GM12878 (cell line): ENCODE data around the gene ATP10A. TPM values are rescaled to one million over a fixed set of nuclear protein-coding genes. Genes with fewer than 3 reads are reported as not detected.

Source experiments
- ATAC-seq: fragments of 200-7000 bp; cut with Tn5 transposase; 3 replicates; pipeline ENCODE4 v1.9.1; 2020; ENCODE audit warnings: mild to moderate bottlenecking, moderate library complexity
- BruUV-seq: library from RNA; stranded (reverse); fragments of 400-500 nt; replicated peaks from 2 replicates; lab custom pipeline; 2021; lab: Mats Ljungman, UMichigan
- CTCF ChIA-PET: fragments of 300-600 bp; sonication (Branson Sonifier 250); formaldehyde crosslinking; extraction: SDS; loops from one replicate; lab custom pipeline; 2021; ENCODE audit warnings: inconsistent platforms; lab: Yijun Ruan, JAX
- POLR2A ChIA-PET: fragments of 350-600 bp; formaldehyde crosslinking; extraction: SDS; loops from one replicate; lab custom pipeline; 2021; ENCODE audit warnings: inconsistent platforms; lab: Charles Lee
- RAD21 ChIA-PET: fragments of 300-600 bp; sonication (Branson Sonifier 250); formaldehyde crosslinking; loops from one replicate; lab custom pipeline; 2023; ENCODE audit warnings: antibody characterized with exemption; ENCODE audit not compliant: unreplicated experiment; lab: Charles Lee
- SMC1A ChIA-PET: fragments of 300-600 bp; sonication (Branson Sonifier 250); formaldehyde crosslinking; loops from one replicate; lab custom pipeline; 2023; ENCODE audit not compliant: unreplicated experiment, uncharacterized antibody; lab: Charles Lee
- DNase-seq: peaks from one replicate; pipeline ENCODE4 v3.0.0-alpha.2; 2011; ENCODE audit warnings: low read depth, low spot score
- FAIRE-seq: peaks from 3 replicates; lab custom pipeline; 2011; peaks lifted over from hg19 to GRCh38; lab: Jason Lieb, UNC
- H2AFZ ChIP-seq: 2 replicates; pipeline ENCODE4 v1.6.0; 2011; ENCODE audit warnings: low read depth, low read length, control low read depth; ENCODE audit not compliant: control insufficient read depth
- H3K27ac ChIP-seq: 2 replicates; pipeline ENCODE4 v1.5.1; 2011; ENCODE audit warnings: control low read depth; ENCODE audit not compliant: control insufficient read depth, insufficient read depth
- H3K27me3 ChIP-seq, 2 experiments: replicated peaks in 1 of 2; 2 replicates each; pipeline versions ENCODE4 v1.6.0 to v1.6.1; 2011; ENCODE audit warnings: low read length in 1 of 2; ENCODE audit not compliant: control insufficient read depth in 2 of 2, insufficient read depth in 2 of 2
- H3K36me3 ChIP-seq, 2 experiments: 2 replicates each; pipeline ENCODE4 v1.5.1; 2011; ENCODE audit warnings: low read length in 1 of 2; ENCODE audit not compliant: control insufficient read depth in 2 of 2, insufficient read depth in 2 of 2
- H3K4me1 ChIP-seq: 2 replicates; pipeline ENCODE4 v1.6.1; 2011; ENCODE audit warnings: mild to moderate bottlenecking, low read length, moderate library complexity, mixed read lengths; ENCODE audit not compliant: control insufficient read depth, insufficient read depth
- H3K4me2 ChIP-seq: 2 replicates; pipeline ENCODE4 v1.6.0; 2011; ENCODE audit warnings: control low read depth; ENCODE audit not compliant: control insufficient read depth, insufficient read depth
- H3K4me3 ChIP-seq: fragments of 200-600 bp; sonication (generic); 2 replicates; pipeline ENCODE4 v1.5.1; 2016
- H3K79me2 ChIP-seq: 2 replicates; pipeline ENCODE4 v1.6.0; 2011; ENCODE audit warnings: low read length; ENCODE audit not compliant: control insufficient read depth, insufficient read depth
- H3K9ac ChIP-seq: 2 replicates; pipeline ENCODE4 v1.8.0; 2011; ENCODE audit warnings: low read length, control low read depth, mixed read lengths; ENCODE audit not compliant: control insufficient read depth, insufficient read depth
- H3K9me3 ChIP-seq: replicated peaks from 3 replicates; pipeline ENCODE4 v1.5.1; 2011; ENCODE audit warnings: mild to moderate bottlenecking, low read length; ENCODE audit not compliant: control insufficient read depth, insufficient read depth
- H4K20me1 ChIP-seq: 2 replicates; pipeline ENCODE4 v1.6.0; 2011; ENCODE audit not compliant: control insufficient read depth, insufficient read depth
- GABPA ChIP-seq: IDR thresholded peaks from 2 replicates; pipeline ENCODE4 v1.6.1; 2014; ENCODE audit warnings: antibody characterized with exemption, low read depth, mild to moderate bottlenecking, inconsistent platforms
- HCFC1 ChIP-seq: fragments of 150-350 bp; IDR thresholded peaks from 2 replicates; pipeline ENCODE4 v1.6.1; 2014; ENCODE audit warnings: low read length
- HDAC6 ChIP-seq: fragments of 200-600 bp; sonication (generic); IDR thresholded peaks from one replicate; pipeline ENCODE4 v1.8.0; 2017; ENCODE audit warnings: antibody characterized with exemption; ENCODE audit not compliant: unreplicated experiment
- MTA3 ChIP-seq: IDR thresholded peaks from 2 replicates; pipeline ENCODE4 v1.6.1; 2012; ENCODE audit warnings: low read length, inconsistent platforms, borderline replicate concordance
- NFIC ChIP-seq: IDR thresholded peaks from 2 replicates; pipeline ENCODE4 v1.6.1; 2012; ENCODE audit warnings: low read depth, mild to moderate bottlenecking, inconsistent platforms, low read length, moderate library complexity
- NRF1 ChIP-seq: conservative IDR thresholded peaks from 2 replicates; pipeline ENCODE4 v1.6.1; 2011; ENCODE audit warnings: mild to moderate bottlenecking, low read depth, low read length, improper control_type of control experiment
- PKNOX1 ChIP-seq: fragments of 450-650 bp; IDR thresholded peaks from 2 replicates; pipeline ENCODE4 v1.6.1; 2016; ENCODE audit warnings: mild to moderate bottlenecking
- POLR2AphosphoS2 ChIP-seq: IDR thresholded peaks from 2 replicates; pipeline ENCODE4 v1.6.1; 2011; ENCODE audit warnings: low read depth, mild to moderate bottlenecking, low read length, improper control_type of control experiment, moderate library complexity
- RB1 ChIP-seq: fragments of 450-650 bp; formaldehyde crosslinking; IDR thresholded peaks from 2 replicates; pipeline ENCODE4 v1.6.1; 2017; ENCODE audit warnings: mild to moderate bottlenecking, borderline replicate concordance
- TBL1XR1 ChIP-seq: IDR thresholded peaks from 2 replicates; pipeline ENCODE4 v1.6.1; 2012; ENCODE audit warnings: low read depth, low read length, improper control_type of control experiment
- TCF3 ChIP-seq: IDR thresholded peaks from 2 replicates; pipeline ENCODE4 v1.6.1; 2012; ENCODE audit warnings: low read depth, mild to moderate bottlenecking, low read length, borderline replicate concordance; ENCODE audit not compliant: insufficient read depth
- ZBTB11 ChIP-seq: fragments of 450-650 bp; formaldehyde crosslinking; IDR thresholded peaks from 2 replicates; pipeline ENCODE4 v1.5.0; 2022; ENCODE audit warnings: mild to moderate bottlenecking, missing genetic modification characterization
- ZNF207 ChIP-seq: fragments of 450-650 bp; IDR thresholded peaks from 2 replicates; pipeline ENCODE4 v1.6.1; 2014; ENCODE audit warnings: antibody characterized with exemption, mild to moderate bottlenecking, borderline replicate concordance
- WGBS: methylation state at CpG from one replicate; pipeline ENCODE4 v1.1.6; 2016; ENCODE audit warnings: low lambda C conversion rate; ENCODE audit not compliant: insufficient replicate concordance, insufficient coverage; ENCODE audit errors: missing lambda C conversion rate; 5-methylcytosine and 5-hydroxymethylcytosine counted together
- in situ Hi-C: fragments of 300-500 bp; cut with MboI; formaldehyde crosslinking; loops from 9 replicates; pipeline ENCODE4 v1.14.3; 2018; ENCODE audit warnings: mixed read lengths
- intact Hi-C: fragments of 100-400 bp; cut with micrococcal nuclease; formaldehyde crosslinking; loops from one replicate; pipeline ENCODE4 v1.14.2; 2022; ENCODE audit not compliant: unreplicated experiment
- polyA plus RNA-seq, 11 experiments: library from polyadenylated mRNA; depleted of rRNA in 4 of 11; unstranded in 6 of 11; stranded (reverse) in 5 of 11; fragments of >200 nt; fragmentation: Nextera tagmentation in 4 of 11; fragmentation: Illumina TruSeq in 1 of 11; extraction: Ambion mirVana in 4 of 11; extraction: Trizol in 1 of 11; gene quantifications; 1 replicate in 1 of 11; 2 replicates in 10 of 11; pipeline versions ENCODE4 v1.2.1 to v1.2.3, GENCODE V29; 2011 to 2016; ENCODE audit warnings: inconsistent platforms in 2 of 11, missing spikeins in 2 of 11, low read depth in 1 of 11
- total RNA-seq, 4 experiments: library from RNA; depleted of rRNA in 3 of 4; stranded (reverse); fragments of >200 nt in 3 of 4; fragmentation: Illumina TruSeq in 1 of 4; extraction: Trizol in 1 of 4; gene quantifications; 2 replicates each; pipeline versions ENCODE4 v1.2.1 to v1.2.3, GENCODE V29; 2013 to 2021
- TF ChIP-seq, protein P1 (sequence below): IDR thresholded peaks from 2 replicates; pipeline ENCODE4 v1.6.1; 2011; ENCODE audit warnings: mild to moderate bottlenecking, low read depth, low read length, moderate library complexity; ENCODE audit not compliant: insufficient replicate concordance

ATP10A gene
- total and polyA plus RNA-seq, 10 of the 15 experiments (the other 5 are each of a cell fraction or from before 2014, with no cell fraction given): 0.04 to 1.5 (median 0.31) TPM; not detected in 2

GRCh38 chr15:25899870-25900269 is 36.7 kb upstream of the ATP10A start:
- Histone ChIP-seq H3K27me3 (no peaks in the 10 kb centered on the region), H3K4me1 (no peaks in the 10 kb centered on the region), H3K4me2 (no peak overlapping the region), H3K9ac (no peak overlapping the region), H3K79me2 (no peaks in the 10 kb centered on the region), H3K36me3 (no peaks in the 10 kb centered on the region), H3K4me3 (no peak overlapping the region), H3K27ac (no peak overlapping the region), H2AFZ (no peak overlapping the region), H3K9me3 (no peaks in the 10 kb centered on the region; the same call in 2 of the 3 replicates), H4K20me1 (no peaks in the 10 kb centered on the region)
- intact Hi-C loops (no loop called here), in situ Hi-C loops (no loop called here)
- ChIA-PET CTCF (no interaction called here), SMC1A (no interaction called here), POLR2A (interaction anchor here (0.7 kb wide), 1 partner anchor 412 kb away, joined by 3 read pairs; no protein-coding TSS in a partner anchor), RAD21 (no interaction called here)
- ATAC-seq (no peak), FAIRE-seq (no peak), DNase-seq (no peak)
- 57% methylated on average over 1 of the region's 1 CpG for WGBS
- BruUV-seq: no TSS peak
- TF ChIP-seq NRF1 (no peak), MTA3 (no peak), PKNOX1 (no peak), RB1 (no peak)
- TF ChIP-seq, protein P1, sequence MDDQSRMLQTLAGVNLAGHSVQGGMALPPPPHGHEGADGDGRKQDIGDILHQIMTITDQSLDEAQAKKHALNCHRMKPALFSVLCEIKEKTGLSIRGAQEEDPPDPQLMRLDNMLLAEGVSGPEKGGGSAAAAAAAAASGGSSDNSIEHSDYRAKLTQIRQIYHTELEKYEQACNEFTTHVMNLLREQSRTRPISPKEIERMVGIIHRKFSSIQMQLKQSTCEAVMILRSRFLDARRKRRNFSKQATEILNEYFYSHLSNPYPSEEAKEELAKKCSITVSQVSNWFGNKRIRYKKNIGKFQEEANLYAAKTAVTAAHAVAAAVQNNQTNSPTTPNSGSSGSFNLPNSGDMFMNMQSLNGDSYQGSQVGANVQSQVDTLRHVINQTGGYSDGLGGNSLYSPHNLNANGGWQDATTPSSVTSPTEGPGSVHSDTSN: no peak

GRCh38 chr15:25897658-25898057 is 34.5 kb upstream of the ATP10A start:
- Histone ChIP-seq H4K20me1 (no peaks in the 10 kb centered on the region), H3K4me1 (no peaks in the 10 kb centered on the region), H3K9me3 (no peaks in the 10 kb centered on the region; the same call in 2 of the 3 replicates), H3K79me2 (no peaks in the 10 kb centered on the region), H3K27ac (no peak overlapping the region), H2AFZ (no peak overlapping the region), H3K36me3 (no peaks in the 10 kb centered on the region), H3K27me3 (no peaks in the 10 kb centered on the region), H3K4me2 (no peak overlapping the region), H3K9ac (no peak overlapping the region), H3K4me3 (no peak overlapping the region)
- intact Hi-C loops: no loop called here
- ChIA-PET SMC1A (no interaction called here), CTCF (no interaction called here), POLR2A (no interaction called here), RAD21 (no interaction called here)
- DNase-seq (no peak), ATAC-seq (no peak), FAIRE-seq (no peak)
- in situ Hi-C loops: no loop called here
- no TSS peak for BruUV-seq
- TF ChIP-seq TCF3: no peak
- TF ChIP-seq ZBTB11: no peak
- no peak for TF ChIP-seq GABPA
- TF ChIP-seq HCFC1: no peak
- no peak for TF ChIP-seq ZNF207
- no peak for TF ChIP-seq TBL1XR1
- TF ChIP-seq POLR2AphosphoS2: no peak
- no peak for TF ChIP-seq HDAC6
- TF ChIP-seq NFIC: no peak
